Heart left ventricle (tissue), 16 donors: ENCODE results near the gene AHSP. TPM values are rescaled to one million over a fixed set of nuclear protein-coding genes. Genes with fewer than 3 reads are reported as not detected.
"Not testable (repeated sequence)": the region's sequence is repeated elsewhere in the genome, so short reads cannot be mapped to it uniquely, and the experiment has no call there.

Experiments
- ATAC-seq, 4 donors: fragments of 200-7000 bp; cut with Tn5 transposase; one replicate each; pipeline ENCODE4 v1.9.1; 2020 to 2022; ENCODE audit warnings: moderate library complexity in 4 of 4, mild to moderate bottlenecking in 3 of 4, moderate number of reproducible peaks in 1 of 4
- DNase-seq, 5 donors: peaks; one replicate each; pipeline ENCODE4 v3.0.0-alpha.2; 2020
- H3K27ac ChIP-seq, 12 donors: fragments of 200-600 bp; sonication (generic) in 4 of 12; one replicate each; pipeline versions ENCODE4 v1.5.0 to v1.8.0; 2016 to 2022; ENCODE audit warnings: mild to moderate bottlenecking in 2 of 12
- H3K27me3 ChIP-seq, 9 donors: fragments of 200-600 bp; sonication (generic) in 2 of 9; one replicate each; pipeline versions ENCODE4 v1.5.1 to v1.8.0; 2016 to 2022; ENCODE audit warnings: mild to moderate bottlenecking in 3 of 9
- H3K36me3 ChIP-seq, 9 donors: fragments of 200-600 bp; sonication (generic) in 2 of 9; one replicate each; pipeline versions ENCODE4 v1.5.0 to v1.8.0; 2018 to 2022; ENCODE audit warnings: mild to moderate bottlenecking in 2 of 9
- H3K4me1 ChIP-seq, 12 donors: fragments of 200-600 bp; sonication (generic) in 4 of 12; one replicate each; pipeline versions ENCODE4 v1.5.0 to v1.8.0; 2016 to 2022; ENCODE audit warnings: mild to moderate bottlenecking in 3 of 12
- H3K4me3 ChIP-seq, 12 donors: fragments of 200-600 bp; sonication (generic) in 4 of 12; one replicate each; pipeline versions ENCODE4 v1.5.0 to v1.8.0; 2017 to 2022; ENCODE audit warnings: mild to moderate bottlenecking in 9 of 12, moderate library complexity in 4 of 12
- H3K9me3 ChIP-seq, 12 donors: fragments of 200-600 bp; sonication (generic) in 4 of 12; one replicate each; pipeline versions ENCODE4 v1.5.0 to v1.8.0; 2016 to 2022; ENCODE audit warnings: mild to moderate bottlenecking in 1 of 12
- POLR2A ChIP-seq, 2 donors: fragments of 450-650 bp; IDR thresholded peaks; one replicate each; pipeline ENCODE4 v1.6.1; 2017; ENCODE audit warnings: antibody characterized with exemption in 2 of 2, mild to moderate bottlenecking in 2 of 2, moderate library complexity in 2 of 2
- WGBS, 4 donors: extraction: QIAGEN DNeasy Blood & Tissue Kit in 2 of 4; methylation state at CpG; one replicate each; pipeline versions ENCODE4 v1.1.5 to v1.1.7; 2013 to 2018; 5-methylcytosine and 5-hydroxymethylcytosine counted together
- intact Hi-C, 10 donors: fragments of 100-400 bp; cut with DNase I; formaldehyde crosslinking; loops; one replicate each; pipeline versions ENCODE4 v1.11.1 to v1.14.2; 2022
- polyA plus RNA-seq, 2 donors: library from polyadenylated mRNA; stranded (reverse); fragments of 200-250 nt; gene quantifications; one replicate each; pipeline ENCODE4 v1.2.3, GENCODE V29; 2013
- total RNA-seq, 9 donors: library from RNA; depleted of rRNA in 2 of 9; stranded (reverse); fragments of >200 nt in 2 of 9; fragmentation: NEBNext Ultra II Directional in 3 of 9; extraction: Animal tissue kit (Norgen Biotek cat#: 25700) in 3 of 9; gene quantifications; one replicate each; pipeline versions ENCODE4 v1.1.0 to v1.2.4, GENCODE V29; 2016 to 2023
- TF ChIP-seq, protein P1 (sequence below), 12 donors: fragments of 200-600 bp; sonication (generic) in 4 of 12; IDR thresholded peaks; one replicate each; pipeline versions ENCODE4 v1.5.0 to v1.8.0; 2018 to 2022; ENCODE audit warnings: antibody characterized with exemption in 12 of 12, mild to moderate bottlenecking in 5 of 12
- donor health status: ischemic (EF 13 %, LVEDD 7.1; RV severe dilation, severe dysfunction).
- donor health status: healthy with polysubstance abuse.
- donor health status: DM: no; HTN: yes; CAD: no.
- donor health status: DM: no; HTN: no; CAD: no.
- donor health status: ischemic (EF 25% LVEDD 6.9; RV normal size, moderate dysfunction).
- donor health status: ischemic (EF 25% LVEDD 5.7; RV mildly dilated, moderate dysfunction).
- donor health status: healthy.
- donor health status: DM: yes; HTN: yes; CAD: no.
- donor health status: ischemic (EF 35%, LVEDD 5.7; RV mildly dilated, moderate dysfunction).
- donor health status: nonischemic (EF 11% LVEDD 7.7; RV severe dilation, severe dysfunction).
- donor health status: DM: yes; HTN: yes; CAD: no.
- donor health status: PGD.
- donor health status: ischemic (EF 29% LVEDD 5.4; RV normal size, mild dysfunction).
- donor health status: nonischemic (EF 23%, LVEDD 6.1; RV moderate dilation, normal function).

Gene AHSP
- total and polyA plus RNA-seq, 11 donors, result 2.2 TPM; not detected in 10

DNA sequence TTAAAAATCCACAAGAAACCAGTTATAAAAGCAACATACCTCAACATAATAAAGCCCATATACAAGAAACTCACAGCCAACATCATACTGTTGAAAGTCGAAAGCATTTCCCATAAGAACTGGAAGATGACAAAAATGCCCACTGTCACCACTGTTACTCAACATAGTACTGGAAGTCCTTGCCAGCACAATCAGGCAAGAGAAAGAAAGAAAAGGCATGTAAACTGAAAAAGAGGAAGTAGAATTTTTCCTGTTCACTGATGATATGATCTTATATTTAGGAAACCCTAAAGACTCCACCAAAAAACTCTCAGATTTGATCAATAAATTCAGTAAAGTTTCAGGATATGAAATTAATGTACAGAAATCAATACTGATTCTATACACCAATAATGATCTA is 45.1 kb downstream of the AHSP start:
- 62 to 80% (median 70%) methylated on average over 1 of the region's 1 CpG for WGBS, 4 donors
- H3K4me1 ChIP-seq, result peaks cover 0 to 10% (median 0%) of the 10 kb centered on the region in 12 donors
- no peaks in the 10 kb centered on the region for H3K36me3 ChIP-seq
- peaks cover 0 to 23% (median 0%) of the 10 kb centered on the region in 12 donors for H3K9me3 ChIP-seq
- no peak overlapping the region for H3K27ac ChIP-seq
- ATAC-seq (no peak), DNase-seq (no peak)
- TF ChIP-seq, protein P1, sequence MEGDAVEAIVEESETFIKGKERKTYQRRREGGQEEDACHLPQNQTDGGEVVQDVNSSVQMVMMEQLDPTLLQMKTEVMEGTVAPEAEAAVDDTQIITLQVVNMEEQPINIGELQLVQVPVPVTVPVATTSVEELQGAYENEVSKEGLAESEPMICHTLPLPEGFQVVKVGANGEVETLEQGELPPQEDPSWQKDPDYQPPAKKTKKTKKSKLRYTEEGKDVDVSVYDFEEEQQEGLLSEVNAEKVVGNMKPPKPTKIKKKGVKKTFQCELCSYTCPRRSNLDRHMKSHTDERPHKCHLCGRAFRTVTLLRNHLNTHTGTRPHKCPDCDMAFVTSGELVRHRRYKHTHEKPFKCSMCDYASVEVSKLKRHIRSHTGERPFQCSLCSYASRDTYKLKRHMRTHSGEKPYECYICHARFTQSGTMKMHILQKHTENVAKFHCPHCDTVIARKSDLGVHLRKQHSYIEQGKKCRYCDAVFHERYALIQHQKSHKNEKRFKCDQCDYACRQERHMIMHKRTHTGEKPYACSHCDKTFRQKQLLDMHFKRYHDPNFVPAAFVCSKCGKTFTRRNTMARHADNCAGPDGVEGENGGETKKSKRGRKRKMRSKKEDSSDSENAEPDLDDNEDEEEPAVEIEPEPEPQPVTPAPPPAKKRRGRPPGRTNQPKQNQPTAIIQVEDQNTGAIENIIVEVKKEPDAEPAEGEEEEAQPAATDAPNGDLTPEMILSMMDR (IDR thresholded peaks at IDR 0.05), result no peak
- no peak for TF ChIP-seq POLR2A (IDR thresholded peaks at IDR 0.05)
- no peak overlapping the region for H3K4me3 ChIP-seq
- intact Hi-C loops, result no loop called here
- peaks cover 15 to 40% (median 24%) of the 10 kb centered on the region in 9 donors for H3K27me3 ChIP-seq

DNA sequence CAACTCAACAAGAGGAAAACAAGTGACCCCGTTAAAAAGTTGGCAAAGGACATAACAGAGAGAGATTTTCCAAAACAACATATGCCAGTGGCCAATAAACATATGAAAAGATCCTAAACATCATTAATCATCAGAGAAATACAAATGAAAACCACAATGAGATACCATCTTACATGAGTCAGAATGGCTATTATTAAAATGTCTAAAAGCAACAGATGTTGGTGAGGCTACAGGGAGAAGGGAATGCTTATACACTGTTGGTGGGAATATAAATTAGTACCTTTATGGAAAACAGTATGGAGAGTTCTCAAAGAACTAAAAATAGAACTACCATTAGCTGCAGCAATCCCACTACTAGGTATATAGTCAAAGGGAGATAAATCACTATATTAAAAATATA is 46.5 kb downstream of the AHSP start:
- WGBS, 4 donors, result 24 to 37% (median 35%) methylated on average over 1 of the region's 1 CpG
- H3K4me3 ChIP-seq, H3K27ac ChIP-seq, DNase-seq, intact Hi-C loops, H3K4me1 ChIP-seq, ATAC-seq, H3K36me3 ChIP-seq: not testable (repeated sequence)
- Histone ChIP-seq H3K27me3 (peaks cover 7 to 27% (median 11%) of the 10 kb centered on the region in 9 donors), H3K9me3 (peaks cover 0 to 23% (median 1%) of the 10 kb centered on the region in 12 donors)

DNA sequence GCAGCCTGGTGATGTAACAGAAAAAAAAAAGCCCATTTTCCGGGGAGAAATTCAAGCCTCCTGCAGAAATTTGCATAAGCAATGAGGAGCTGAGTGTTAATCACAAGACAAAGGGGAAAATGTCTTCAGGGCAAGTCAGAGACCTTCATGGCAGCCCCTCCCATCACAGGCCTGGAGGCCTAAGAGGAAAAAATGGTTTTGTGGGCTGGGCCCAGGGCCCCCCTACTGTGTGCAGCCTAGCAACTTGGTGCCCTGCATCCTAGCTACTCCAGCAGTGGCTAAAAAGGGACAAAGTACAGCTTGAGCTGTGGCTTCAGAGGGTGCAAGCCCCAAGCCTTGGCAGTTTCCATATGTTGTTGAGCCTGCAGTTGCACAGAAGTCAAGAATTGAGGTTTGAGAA is 49.7 kb downstream of the AHSP start:
- Histone ChIP-seq H3K27ac (no peak overlapping the region), H3K36me3 (no peaks in the 10 kb centered on the region), H3K27me3 (no peaks in the 10 kb centered on the region), H3K4me1 (no peaks in the 10 kb centered on the region), H3K4me3 (no peak overlapping the region), H3K9me3 (peaks cover 0 to 40% (median 14%) of the 10 kb centered on the region in 12 donors)
- ATAC-seq (no peak), DNase-seq (no peak)
- intact Hi-C loops, result no loop called here
- TF ChIP-seq, protein P1 (IDR thresholded peaks at IDR 0.05), result no peak
- no peak for TF ChIP-seq POLR2A (IDR thresholded peaks at IDR 0.05)
- WGBS, 4 donors, result 54 to 71% (median 63%) methylated on average over 1 of the region's 1 CpG

Other genes with a start within 250 kb of the AHSP start
- gene ITGAX, start 172.7 kb upstream of the AHSP start, total RNA-seq, result 10 to 100 TPM in 2 of 9 donors, 1 to 10 TPM in 6, under 1 TPM in 1; 0.73 to 52.7 (median 2.0) TPM
- 1 to 10 TPM; 2.0 to 2.2 TPM for gene ITGAX, start 172.7 kb upstream of the AHSP start, polyA plus RNA-seq
- under 1 TPM in 2 of 9 donors, not detected in 7; 0.41 to 0.80 TPM for gene ITGAD, start 134.6 kb upstream of the AHSP start, total RNA-seq
- gene ITGAD, start 134.6 kb upstream of the AHSP start, polyA plus RNA-seq, result not detected
- gene COX6A2, start 99.5 kb upstream of the AHSP start, total RNA-seq, result 1,000 to 10,000 TPM in 7 of 9 donors, 100 to 1,000 TPM in 2; 393 to 1,682 (median 1,115) TPM
- over 10,000 TPM in 1 of 2 donors, 1,000 to 10,000 TPM in 1; 1,628 to 10,029 TPM for gene COX6A2, start 99.5 kb upstream of the AHSP start, polyA plus RNA-seq
- gene ZNF843, start 85.1 kb upstream of the AHSP start, total RNA-seq, result 1 to 10 TPM; 1.0 to 4.7 (median 2.5) TPM
- 1 to 10 TPM in 1 of 2 donors, under 1 TPM in 1; 0.43 to 1.2 TPM for gene ZNF843, start 85.1 kb upstream of the AHSP start, polyA plus RNA-seq
- 1 to 10 TPM; 4.1 to 9.2 (median 6.5) TPM for gene ARMC5, start 68.4 kb upstream of the AHSP start, total RNA-seq
- 1 to 10 TPM; 6.6 to 8.2 TPM for gene ARMC5, start 68.4 kb upstream of the AHSP start, polyA plus RNA-seq
- 10 to 100 TPM; 12.9 to 37.7 (median 19.5) TPM for gene TGFB1I1, start 55.7 kb upstream of the AHSP start, total RNA-seq
- gene TGFB1I1, start 55.7 kb upstream of the AHSP start, polyA plus RNA-seq, result 10 to 100 TPM; 14.1 to 29.5 TPM
- gene SLC5A2, start 44.8 kb upstream of the AHSP start, total RNA-seq, result not detected
- under 1 TPM; 0.08 to 0.76 TPM for gene SLC5A2, start 44.8 kb upstream of the AHSP start, polyA plus RNA-seq
- 10 to 100 TPM; 17.8 to 32.5 (median 21.2) TPM for gene RUSF1, start 19.5 kb upstream of the AHSP start, total RNA-seq
- gene RUSF1, start 19.5 kb upstream of the AHSP start, polyA plus RNA-seq, result 10 to 100 TPM; 25.3 to 30.9 TPM